Left ventricle myocardium inferior (tissue), 1 donor: ENCODE results near the gene ANKH. TPM values are rescaled to one million over a fixed set of nuclear protein-coding genes. Genes with fewer than 3 reads are reported as not detected.
A peak's percentile ranks its signal among the peaks of the same experiment; 100 is the strongest.

Experiments
- DNase-seq: peaks from one replicate; pipeline ENCODE4 v3.0.0-alpha.2; 2020
- H3K27ac ChIP-seq: fragments of 200-600 bp; replicated peaks from 2 replicates; pipeline ENCODE4 v1.8.0; 2021
- H3K27me3 ChIP-seq: fragments of 200-600 bp; 2 replicates; pipeline ENCODE4 v1.8.0; 2021; ENCODE audit warnings: low read depth
- H3K36me3 ChIP-seq: fragments of 200-600 bp; 2 replicates; pipeline ENCODE4 v1.8.0; 2021
- H3K4me1 ChIP-seq: fragments of 200-600 bp; 2 replicates; pipeline ENCODE4 v1.8.0; 2021
- H3K4me3 ChIP-seq: fragments of 200-600 bp; 2 replicates; pipeline ENCODE4 v1.8.0; 2021; ENCODE audit warnings: mild to moderate bottlenecking, moderate library complexity
- H3K9me3 ChIP-seq: fragments of 200-600 bp; replicated peaks from 2 replicates; pipeline ENCODE4 v1.8.0; 2021
- intact Hi-C: fragments of 100-400 bp; cut with micrococcal nuclease; formaldehyde crosslinking; loops from one replicate; pipeline ENCODE4 v1.11.0; 2022
- total RNA-seq: library from RNA; stranded (reverse); fragmentation: NEBNext Ultra II Directional; extraction: Animal tissue kit (Norgen Biotek cat#: 25700); gene quantifications from one replicate; pipeline ENCODE4 v1.2.1, GENCODE V29; 2021
- TF ChIP-seq, protein P1 (sequence below): fragments of 200-600 bp; IDR thresholded peaks from 2 replicates; pipeline ENCODE4 v1.8.0; 2021; ENCODE audit warnings: antibody characterized with exemption, mild to moderate bottlenecking, borderline replicate concordance
- donor health status: DM: no; HTN: yes; CAD: no; lungs with severe emphysema.

ANKH gene
- total RNA-seq, 1 donor from 2014 or later = 227 TPM

DNA sequence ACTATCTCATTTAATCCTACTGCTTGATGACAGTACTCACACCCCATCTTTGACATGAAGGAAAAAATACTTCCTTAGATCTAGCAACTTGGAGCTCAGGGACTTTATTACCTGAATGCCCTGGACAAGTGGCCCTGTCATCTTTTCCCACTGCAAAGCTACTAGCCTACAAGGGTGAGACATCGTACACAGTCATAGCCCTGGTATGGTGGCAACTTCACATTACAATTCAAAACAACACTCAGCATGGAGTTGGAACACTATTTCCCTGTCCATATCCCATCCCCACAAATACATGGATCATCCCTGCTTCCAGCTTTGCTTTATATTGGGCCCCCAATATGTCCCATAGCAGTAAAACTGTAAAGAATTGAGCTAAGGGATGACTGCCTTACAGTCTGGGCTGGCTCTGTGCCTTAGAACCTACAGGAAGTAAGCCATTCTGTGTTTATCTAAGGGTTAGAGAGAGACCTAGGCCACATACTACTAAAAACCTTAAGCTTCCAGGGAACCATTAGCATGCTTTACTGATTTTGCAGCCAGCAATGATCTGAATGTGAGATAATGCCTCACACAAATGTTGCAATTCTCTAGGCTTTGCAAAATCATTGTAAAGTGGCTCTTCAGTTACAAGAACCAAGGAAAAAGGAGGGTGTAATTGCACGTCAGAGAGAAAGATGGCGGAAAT is 151.2 kb downstream of the ANKH start:
- intact Hi-C loops = no loop called here
- TF ChIP-seq, protein P1, sequence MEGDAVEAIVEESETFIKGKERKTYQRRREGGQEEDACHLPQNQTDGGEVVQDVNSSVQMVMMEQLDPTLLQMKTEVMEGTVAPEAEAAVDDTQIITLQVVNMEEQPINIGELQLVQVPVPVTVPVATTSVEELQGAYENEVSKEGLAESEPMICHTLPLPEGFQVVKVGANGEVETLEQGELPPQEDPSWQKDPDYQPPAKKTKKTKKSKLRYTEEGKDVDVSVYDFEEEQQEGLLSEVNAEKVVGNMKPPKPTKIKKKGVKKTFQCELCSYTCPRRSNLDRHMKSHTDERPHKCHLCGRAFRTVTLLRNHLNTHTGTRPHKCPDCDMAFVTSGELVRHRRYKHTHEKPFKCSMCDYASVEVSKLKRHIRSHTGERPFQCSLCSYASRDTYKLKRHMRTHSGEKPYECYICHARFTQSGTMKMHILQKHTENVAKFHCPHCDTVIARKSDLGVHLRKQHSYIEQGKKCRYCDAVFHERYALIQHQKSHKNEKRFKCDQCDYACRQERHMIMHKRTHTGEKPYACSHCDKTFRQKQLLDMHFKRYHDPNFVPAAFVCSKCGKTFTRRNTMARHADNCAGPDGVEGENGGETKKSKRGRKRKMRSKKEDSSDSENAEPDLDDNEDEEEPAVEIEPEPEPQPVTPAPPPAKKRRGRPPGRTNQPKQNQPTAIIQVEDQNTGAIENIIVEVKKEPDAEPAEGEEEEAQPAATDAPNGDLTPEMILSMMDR = no peak
- no peaks in the 10 kb centered on the region for H3K27me3 ChIP-seq
- no peaks in the 10 kb centered on the region for H3K9me3 ChIP-seq
- no peak for DNase-seq
- peaks cover 37% of the 10 kb centered on the region for H3K36me3 ChIP-seq
- H3K4me3 ChIP-seq = no peak overlapping the region
- no peak overlapping the region for H3K27ac ChIP-seq
- H3K4me1 ChIP-seq = peaks cover 17% of the 10 kb centered on the region

DNA sequence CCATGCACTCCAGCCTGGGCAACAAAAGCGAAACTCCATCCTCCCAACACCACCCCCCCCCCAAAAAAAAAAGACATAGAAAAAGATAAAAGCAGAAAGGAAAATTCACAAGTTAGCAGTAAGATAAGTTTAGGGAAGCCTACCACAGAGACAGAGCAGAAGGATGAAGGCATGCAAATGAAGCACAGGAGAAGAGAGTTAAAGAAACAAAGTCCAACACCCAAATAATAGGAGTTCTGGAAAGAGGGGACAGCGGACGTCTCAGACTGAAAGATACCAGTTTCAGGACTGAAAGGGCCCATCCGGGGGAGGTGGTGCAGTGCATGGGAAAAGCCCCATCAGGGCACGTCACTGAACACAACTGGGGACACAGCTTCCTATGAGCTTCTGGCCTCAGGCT is 152.8 kb downstream of the ANKH start:
- Histone ChIP-seq H3K4me3 (no peak overlapping the region), H3K9me3 (no peaks in the 10 kb centered on the region), H3K36me3 (peaks cover 42% of the 10 kb centered on the region), H3K27me3 (no peaks in the 10 kb centered on the region), H3K4me1 (peaks cover 23% of the 10 kb centered on the region), H3K27ac (no peak overlapping the region)
- TF ChIP-seq, protein P1 = no peak
- DNase-seq = no peak
- intact Hi-C loops = no loop called here

DNA sequence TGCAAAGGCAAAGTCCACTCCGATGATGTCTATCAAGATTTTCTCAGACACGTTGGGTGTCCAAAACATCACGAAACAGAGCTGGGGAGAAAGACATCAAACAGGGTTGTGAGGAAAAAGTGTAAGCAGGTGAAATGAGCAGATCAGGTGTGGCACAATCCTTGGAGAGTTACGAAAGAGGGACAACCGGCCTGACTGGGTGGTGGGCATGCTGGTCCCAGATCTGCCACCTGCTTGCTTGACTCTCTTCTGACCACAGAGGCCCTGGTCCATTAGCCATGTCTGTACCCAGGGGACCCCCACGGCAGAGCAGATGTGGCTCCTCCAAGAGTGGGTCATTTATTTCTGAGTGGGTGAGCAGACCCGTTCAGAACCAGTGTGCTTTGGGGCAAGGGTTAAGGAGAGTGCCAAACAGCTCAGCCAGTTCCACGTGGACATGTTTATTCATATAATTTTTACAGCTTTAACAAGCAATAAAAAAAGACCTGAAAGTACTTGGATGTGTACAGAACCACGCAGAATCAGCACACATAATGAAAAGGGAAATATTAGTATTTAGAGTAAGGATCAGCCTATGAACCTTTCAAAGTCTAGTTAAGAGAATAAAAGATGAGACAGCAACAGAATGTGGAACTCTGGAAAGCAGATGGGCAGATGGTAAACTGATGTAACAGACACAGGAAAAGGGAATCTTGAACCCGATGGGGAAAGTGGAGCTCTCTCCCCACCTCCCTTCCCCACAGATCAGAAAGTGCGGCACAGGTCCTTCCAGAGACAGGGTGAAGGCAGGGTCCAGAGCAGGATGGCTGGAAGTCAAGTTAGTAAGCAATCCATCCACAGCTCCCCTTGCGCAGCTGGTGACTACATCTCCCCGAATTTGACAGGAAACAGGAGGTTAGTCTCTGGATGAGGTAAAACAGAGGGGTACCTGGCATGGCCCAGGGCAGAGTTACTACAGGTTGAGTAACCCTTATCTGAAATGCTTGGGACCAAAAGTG is 154.5 kb downstream of the ANKH start:
- Histone ChIP-seq H3K4me3 (no peak overlapping the region), H3K36me3 (peaks cover 59% of the 10 kb centered on the region), H3K27me3 (no peaks in the 10 kb centered on the region), H3K27ac (no peak overlapping the region), H3K4me1 (peaks cover 14% of the 10 kb centered on the region), H3K9me3 (no peaks in the 10 kb centered on the region)
- DNase-seq = no peak
- intact Hi-C loops = no loop called here
- TF ChIP-seq, protein P1 = no peak

DNA sequence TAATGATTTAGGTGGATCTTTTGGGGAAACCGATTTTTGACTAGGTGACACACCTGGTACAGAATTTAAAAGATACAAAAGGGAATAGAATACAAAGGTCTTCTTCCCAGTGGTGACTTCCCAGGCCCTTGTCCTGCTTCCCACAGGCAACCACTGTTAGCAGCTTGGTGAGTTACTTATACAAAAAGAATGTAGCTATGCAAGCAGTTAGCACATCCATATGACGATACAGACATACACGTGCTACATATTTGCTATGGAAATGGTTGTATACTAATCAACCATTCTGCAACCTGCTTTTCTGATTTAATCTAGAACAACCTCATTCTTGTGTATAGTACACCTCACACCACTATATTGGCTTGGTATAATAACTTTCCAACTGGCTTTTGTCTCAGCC is 156.1 kb downstream of the ANKH start:
- Histone ChIP-seq H3K27ac (no peak overlapping the region), H3K36me3 (peaks cover 74% of the 10 kb centered on the region), H3K4me3 (no peak overlapping the region), H3K9me3 (no peaks in the 10 kb centered on the region), H3K27me3 (no peaks in the 10 kb centered on the region), H3K4me1 (peaks cover 12% of the 10 kb centered on the region)
- TF ChIP-seq, protein P1 = no peak
- DNase-seq = no peak
- intact Hi-C loops = no loop called here

DNA sequence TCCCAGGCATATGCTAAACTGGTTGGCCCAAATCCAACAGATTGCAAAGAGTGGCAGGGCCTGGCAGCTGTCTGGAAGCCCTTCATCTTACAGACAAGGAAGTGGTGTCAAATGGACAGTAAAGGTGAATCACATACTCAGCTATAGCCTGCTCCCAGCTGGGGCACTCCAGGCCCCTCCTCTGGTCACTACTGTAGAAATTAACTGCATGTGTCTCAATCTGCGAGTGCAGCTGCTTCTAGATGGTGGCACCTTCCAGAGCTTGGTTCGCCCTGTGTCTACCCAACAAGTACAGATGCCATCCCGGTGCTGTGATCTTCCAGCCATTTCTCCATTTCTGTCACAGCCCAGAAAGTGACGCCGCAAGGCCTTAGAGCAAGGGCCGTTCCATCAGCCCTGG is 156.9 kb downstream of the ANKH start:
- no peak overlapping the region for H3K4me3 ChIP-seq
- TF ChIP-seq, protein P1 = no peak
- intact Hi-C loops = no loop called here
- H3K27ac ChIP-seq = peak overlapping the region; percentile 54
- peaks cover 81% of the 10 kb centered on the region for H3K36me3 ChIP-seq
- H3K4me1 ChIP-seq = peaks cover 12% of the 10 kb centered on the region
- H3K27me3 ChIP-seq = no peaks in the 10 kb centered on the region
- no peaks in the 10 kb centered on the region for H3K9me3 ChIP-seq
- DNase-seq = no peak
